ENCODE data around the gene KCNK6.

DNA sequence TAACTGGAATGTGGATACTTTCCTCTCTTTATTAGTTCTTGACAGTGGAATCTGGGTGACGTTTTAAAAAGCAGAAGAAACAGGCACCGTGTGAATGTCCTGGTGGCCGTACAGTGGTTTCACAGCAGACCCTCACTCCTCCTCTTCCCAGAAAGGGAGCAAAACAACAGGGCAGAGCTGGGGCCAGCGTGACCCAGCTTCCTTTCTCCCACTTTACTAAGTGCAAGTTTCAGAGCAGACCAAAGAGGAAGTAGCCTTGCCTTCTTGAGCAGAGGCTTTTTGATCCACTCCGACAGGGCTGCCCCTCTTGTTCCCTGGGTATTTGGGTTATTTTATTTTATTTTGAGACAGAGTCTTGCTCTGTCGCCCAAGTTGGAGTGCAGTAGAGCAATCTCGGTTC, 35.2 kb upstream of the KCNK6 start:
- TF ChIP-seq CTCF (IDR thresholded peaks at IDR 0.05; ENCODE audit: borderline replicate concordance, extremely low read depth, low read length, poor library complexity, severe bottlenecking) (no peak), EZH2 (IDR thresholded peaks at IDR 0.05; ENCODE audit: borderline replicate concordance, low read depth, low read length, severe bottlenecking) (no peak)
